DMS153 treated with DMSO at 0.1 percent for 48 hours (cell line): ENCODE data around the gene TPX2.

Experiments used
- DNase-seq: peaks from one replicate; lab custom pipeline; 2025; ENCODE audit not compliant: unreplicated experiment; lab: John Stamatoyannopoulos, UW

TPX2 gene

DNA sequence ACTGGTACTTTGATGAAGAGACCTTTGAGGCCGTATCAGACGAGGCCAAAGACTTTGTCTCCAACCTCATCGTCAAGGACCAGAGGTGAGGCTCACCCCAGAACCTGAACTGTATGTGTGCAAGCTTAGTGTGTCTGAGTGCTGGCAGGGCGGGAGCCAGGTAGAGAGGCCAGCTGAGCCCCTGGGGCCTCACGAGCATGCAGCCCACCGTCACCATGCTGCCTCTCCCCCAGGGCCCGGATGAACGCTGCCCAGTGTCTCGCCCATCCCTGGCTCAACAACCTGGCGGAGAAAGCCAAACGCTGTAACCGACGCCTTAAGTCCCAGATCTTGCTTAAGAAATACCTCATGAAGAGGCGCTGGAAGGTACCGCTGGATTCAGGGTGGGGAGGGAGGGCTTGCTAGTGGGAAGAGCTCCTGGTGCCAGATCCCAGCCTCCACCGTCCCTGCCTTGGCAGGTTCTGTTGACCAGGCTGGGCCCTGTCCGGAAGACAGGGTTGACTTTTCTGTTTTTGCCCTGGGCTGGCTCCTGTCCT lies 92.7 kb downstream of the TPX2 start:
- no peak for DNase-seq

GRCh38 chr20:31833130-31833930 lies 94.2 kb downstream of the TPX2 start:
- no peak for DNase-seq

GRCh38 chr20:31833931-31834521 lies 94.9 kb downstream of the TPX2 start:
- no peak for DNase-seq

DNA sequence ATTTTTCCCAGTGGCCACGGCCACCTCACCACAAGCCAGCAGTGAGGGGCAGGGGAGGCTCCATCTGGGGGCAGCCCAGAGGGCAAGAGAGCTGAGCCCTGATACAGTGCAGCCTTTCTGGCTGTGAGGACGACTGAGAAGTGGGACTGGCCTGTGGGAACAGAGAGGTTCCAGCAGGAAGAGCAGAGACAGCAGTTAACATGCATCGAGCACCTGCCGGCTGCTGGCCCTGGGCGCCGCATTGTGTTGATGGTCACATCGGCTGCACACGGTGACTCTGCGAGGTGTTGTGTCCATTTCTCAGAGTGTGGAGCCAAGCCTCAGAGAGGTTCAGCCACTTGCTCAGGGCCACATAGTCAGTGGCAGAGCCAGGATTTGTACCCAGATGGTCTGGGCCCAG lies 96.5 kb downstream of the TPX2 start:
- no peak for DNase-seq

- DNase-seq = no peak
These were observed 97.1 kb downstream of the TPX2 start for GRCh38 chr20:31835977-31836852.

GRCh38 chr20:31836853-31837608 lies 97.9 kb downstream of the TPX2 start:
- no peak for DNase-seq

- DNase-seq = no peak
These were observed 98.9 kb downstream of the TPX2 start for GRCh38 chr20:31837896-31838397.

DNA sequence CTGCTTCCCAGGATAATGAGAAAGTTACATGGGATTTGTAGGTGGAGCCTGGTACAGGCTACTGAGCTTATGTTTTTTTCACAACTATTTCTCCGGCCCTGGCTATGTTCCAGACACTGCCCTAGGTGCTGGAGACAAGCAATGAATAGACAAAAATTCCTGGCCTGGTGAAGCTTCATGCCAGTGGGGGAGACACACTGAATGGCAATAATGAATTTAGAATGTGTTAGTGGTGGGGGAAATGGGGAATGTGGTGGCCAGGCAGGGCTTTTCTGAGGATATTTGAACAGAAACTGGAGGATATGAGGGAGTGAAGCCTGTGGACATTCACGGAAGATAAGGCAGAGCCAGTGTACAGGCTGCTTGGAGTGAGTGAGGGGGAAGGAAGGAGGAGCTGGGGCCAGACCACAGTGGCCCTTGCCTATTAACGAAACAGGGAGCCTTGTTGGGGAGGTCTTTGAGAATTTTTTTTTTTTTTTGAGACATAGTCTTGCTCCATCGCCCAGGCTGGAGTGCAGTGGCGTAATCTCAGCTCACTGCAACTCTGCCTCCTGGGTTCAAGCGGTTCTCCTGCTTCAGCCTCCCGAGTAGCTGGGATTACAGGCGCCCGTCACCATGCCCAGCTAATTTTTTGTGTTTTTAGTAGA lies 99.7 kb downstream of the TPX2 start:
- DNase-seq = no peak

- no peak for DNase-seq
These were observed 100.8 kb downstream of the TPX2 start for GRCh38 chr20:31839782-31840487.

GRCh38 chr20:31840906-31841816 lies 102.1 kb downstream of the TPX2 start:
- no peak for DNase-seq

DNA sequence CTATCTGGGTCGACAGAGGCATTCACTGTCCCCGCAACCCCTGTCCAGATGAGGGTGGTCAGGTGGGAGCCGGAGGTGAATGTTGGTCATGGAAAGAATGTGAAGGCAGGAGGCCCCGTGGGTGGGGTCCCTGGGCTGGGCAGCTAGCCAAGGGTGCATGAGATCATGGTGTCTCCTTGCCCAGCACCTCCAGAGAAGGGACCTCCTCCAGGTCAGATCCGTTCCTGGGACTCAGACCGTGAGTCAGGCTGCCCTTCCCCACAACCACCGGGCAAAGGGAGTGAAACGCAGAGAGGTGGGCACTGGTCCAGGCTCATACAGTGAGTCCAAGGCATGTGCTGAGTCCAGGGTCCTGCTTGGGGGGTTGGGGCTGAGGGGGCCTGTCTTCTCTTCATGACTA lies 102.8 kb downstream of the TPX2 start:
- DNase-seq = no peak

DNA sequence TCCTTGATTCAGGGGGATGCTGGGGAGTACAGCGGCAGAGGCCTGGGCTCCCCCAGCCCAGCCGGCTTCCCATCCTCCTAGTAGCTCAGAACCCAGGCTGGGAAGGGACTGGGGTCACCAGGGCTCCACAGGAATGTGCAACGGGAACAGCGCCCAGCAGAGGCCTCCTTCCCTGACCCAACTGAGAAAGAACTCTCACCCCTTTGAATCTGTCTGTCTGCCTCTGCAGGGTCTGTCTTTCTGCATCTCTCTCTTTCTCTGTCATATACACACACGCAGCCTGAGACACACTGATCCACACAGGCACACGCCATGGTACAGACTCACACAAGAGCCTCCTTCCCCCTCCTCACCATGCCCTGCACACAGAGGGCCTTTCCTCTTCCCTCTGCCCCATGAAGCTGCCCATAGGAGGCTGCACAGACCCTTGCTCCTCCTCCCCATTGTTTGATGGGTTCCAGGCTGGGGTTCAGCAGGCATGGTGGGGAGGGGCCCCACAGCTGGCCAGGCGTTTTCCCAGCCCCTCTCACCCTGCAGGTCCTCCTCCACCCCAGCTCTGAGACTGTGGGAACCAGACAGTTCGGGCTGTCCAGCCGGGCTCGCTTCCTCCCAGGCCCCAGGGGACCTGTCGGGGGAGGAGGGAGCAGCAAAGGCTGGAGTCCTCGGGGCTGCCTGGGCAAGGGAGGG lies 103.5 kb downstream of the TPX2 start:
- DNase-seq = no peak

DNA sequence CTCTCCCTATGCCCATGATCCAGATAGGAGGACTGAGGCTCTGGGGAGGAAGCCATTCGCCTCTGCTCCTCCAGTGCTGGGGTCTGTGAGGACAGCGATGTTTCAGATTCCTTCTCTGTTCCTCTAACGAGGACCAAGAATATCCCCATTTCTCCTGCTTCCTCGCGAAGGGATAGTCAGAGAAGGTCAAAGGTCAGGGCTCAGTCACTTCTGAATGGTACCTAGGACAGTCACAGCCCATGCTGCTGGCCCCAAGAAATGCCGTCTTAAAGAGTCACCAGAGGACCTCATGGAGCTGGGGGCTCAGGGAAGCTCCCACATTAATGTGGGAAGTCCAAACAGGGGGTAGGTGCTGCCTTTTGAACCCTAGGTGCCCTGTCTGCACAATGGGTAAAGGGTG lies 104.2 kb downstream of the TPX2 start:
- no peak for DNase-seq

- no peak for DNase-seq
These were observed 104.8 kb downstream of the TPX2 start for GRCh38 chr20:31843881-31844280.

GRCh38 chr20:31844737-31845299 lies 105.7 kb downstream of the TPX2 start:
- no peak for DNase-seq

DNA sequence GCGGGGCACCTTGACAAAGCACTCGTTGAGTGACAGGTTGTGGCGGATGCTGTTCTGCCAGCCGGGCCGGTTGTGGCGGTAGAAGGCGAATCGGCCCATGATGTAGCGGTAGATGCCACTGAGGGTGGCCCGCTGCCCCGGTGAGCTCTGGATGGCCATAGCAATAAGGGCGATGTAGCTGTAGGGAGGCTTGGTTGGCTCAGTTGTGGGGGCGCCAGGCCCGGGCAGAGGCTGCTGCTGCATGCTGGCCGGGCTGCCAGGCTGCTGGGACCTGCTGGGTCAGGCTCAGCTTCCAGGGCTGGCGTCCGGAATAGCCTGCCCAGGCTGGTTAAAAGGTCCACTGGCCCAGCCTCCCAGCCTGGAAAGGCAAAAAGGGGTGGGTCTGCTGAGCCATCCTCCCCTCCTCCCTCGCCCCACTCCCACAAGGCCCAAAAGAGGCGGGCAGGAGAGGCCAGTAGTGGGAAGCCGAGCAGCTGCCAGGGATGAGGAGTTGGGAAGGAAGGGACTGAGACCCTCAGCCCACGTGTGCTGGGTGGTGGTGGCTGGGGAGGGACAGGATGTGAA lies 106.3 kb downstream of the TPX2 start, which contains the start of gene FOXS1:
Gene FOXS1 (minus strand): TSS at position 305 of the 564 bp plus-strand sequence. CDS start 62 bp downstream, at position 243.
- no peak for DNase-seq

GRCh38 chr20:31846793-31847138 lies 107.7 kb downstream of the TPX2 start:
- no peak for DNase-seq
